ENCODE data around the gene CARS2. TPM values are rescaled to one million over a fixed set of nuclear protein-coding genes. Genes with fewer than 3 reads are reported as not detected.

CARS2 gene
- polyA plus RNA-seq, 3 donors from 2014 or later = 40.8 to 54.5 (median 40.8) TPM

DNA sequence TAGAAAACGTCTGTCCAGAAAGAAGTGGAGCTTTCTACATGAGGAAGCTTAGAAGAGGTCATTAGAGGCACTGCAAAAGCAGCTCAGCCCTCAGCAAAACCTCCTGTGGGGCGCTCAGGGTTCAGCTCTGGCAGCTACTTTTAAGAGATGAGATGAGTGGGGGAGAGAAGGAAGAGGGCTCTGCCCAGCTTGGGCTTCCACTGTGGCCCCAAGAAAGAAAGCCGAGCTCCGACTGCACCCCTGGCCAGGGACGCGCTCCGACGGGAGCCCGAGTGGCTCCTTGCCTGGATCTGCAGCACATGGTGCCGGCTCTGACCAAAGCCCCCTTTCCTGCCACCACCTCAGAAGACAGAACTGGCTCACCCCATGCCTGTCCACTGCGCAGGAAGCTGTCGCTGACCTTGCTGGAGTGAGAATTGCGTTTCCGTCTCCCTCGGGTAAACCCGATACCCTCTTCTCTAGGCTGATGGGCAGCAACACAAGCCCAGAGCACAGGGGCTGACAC, 54.1 kb downstream of the CARS2 start:
- no peak for DNase-seq
- H3K4me3 Mint-ChIP-seq = no peak overlapping the region
- H3K9me3 Mint-ChIP-seq = no peaks in the 10 kb centered on the region
- H3K4me1 Mint-ChIP-seq = peaks cover 10 to 11% of the 10 kb centered on the region in 2 donors
- H3K27me3 Mint-ChIP-seq (ENCODE audit: low read depth in 3 of 3) = peaks cover 2 to 8% (median 2%) of the 10 kb centered on the region in 3 donors
- H3K27ac Mint-ChIP-seq = peak overlapping the region in 1 of 6 donors; percentile 46
- peaks cover 3 to 28% (median 19%) of the 10 kb centered on the region in 3 donors for H3K36me3 Mint-ChIP-seq

- Mint-ChIP-seq H3K27me3 (ENCODE audit: low read depth in 3 of 3) (peaks cover 2 to 8% (median 2%) of the 10 kb centered on the region in 3 donors), H3K9me3 (no peaks in the 10 kb centered on the region), H3K4me3 (no peak overlapping the region), H3K36me3 (peaks cover 3 to 26% (median 19%) of the 10 kb centered on the region in 3 donors), H3K27ac (peak overlapping the region in 1 of 6 donors; percentile 46), H3K4me1 (peaks cover 6 to 9% of the 10 kb centered on the region in 2 donors)
- no peak for DNase-seq
Measured at GRCh38 chr13:110651271-110651670, 54.6 kb downstream of the CARS2 start.

DNA sequence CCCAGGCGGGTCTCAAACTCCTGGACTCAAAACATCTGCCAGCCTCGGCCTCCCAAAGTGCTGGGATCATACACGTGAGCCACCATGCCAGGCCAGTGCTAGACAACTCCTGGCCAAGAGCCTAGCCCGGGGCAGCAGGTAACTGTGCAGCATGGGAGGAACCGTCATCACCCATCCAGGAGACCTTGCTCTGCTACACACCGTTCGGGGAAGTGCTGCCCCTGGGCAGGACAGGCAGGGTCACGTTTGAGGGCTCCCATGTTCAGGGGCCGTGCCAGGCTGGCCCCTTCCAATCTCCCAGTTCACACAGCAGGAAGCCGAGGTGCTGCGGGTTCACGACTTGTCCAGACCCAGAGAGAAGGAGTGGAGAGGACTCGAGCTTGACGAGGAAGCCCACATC, 55.5 kb downstream of the CARS2 start:
- no peak overlapping the region for H3K27ac Mint-ChIP-seq
- no peak for DNase-seq
- H3K27me3 Mint-ChIP-seq (ENCODE audit: low read depth in 3 of 3) = peaks cover 2 to 5% (median 2%) of the 10 kb centered on the region in 3 donors
- peaks cover 3 to 6% of the 10 kb centered on the region in 2 donors for H3K4me1 Mint-ChIP-seq
- peaks cover 3 to 21% (median 19%) of the 10 kb centered on the region in 3 donors for H3K36me3 Mint-ChIP-seq
- H3K9me3 Mint-ChIP-seq = no peaks in the 10 kb centered on the region
- H3K4me3 Mint-ChIP-seq = no peak overlapping the region

GRCh38 chr13:110649551-110649950, 56.4 kb downstream of the CARS2 start:
- DNase-seq = no peak
- Mint-ChIP-seq H3K9me3 (no peaks in the 10 kb centered on the region), H3K27me3 (ENCODE audit: low read depth in 3 of 3) (peaks cover 2 to 6% (median 2%) of the 10 kb centered on the region in 3 donors), H3K36me3 (peaks cover 0 to 18% (median 16%) of the 10 kb centered on the region in 3 donors), H3K27ac (peak overlapping the region in 1 of 6 donors; percentile 71), H3K4me1 (peaks cover 5 to 8% of the 10 kb centered on the region in 2 donors), H3K4me3 (no peak overlapping the region)

DNA sequence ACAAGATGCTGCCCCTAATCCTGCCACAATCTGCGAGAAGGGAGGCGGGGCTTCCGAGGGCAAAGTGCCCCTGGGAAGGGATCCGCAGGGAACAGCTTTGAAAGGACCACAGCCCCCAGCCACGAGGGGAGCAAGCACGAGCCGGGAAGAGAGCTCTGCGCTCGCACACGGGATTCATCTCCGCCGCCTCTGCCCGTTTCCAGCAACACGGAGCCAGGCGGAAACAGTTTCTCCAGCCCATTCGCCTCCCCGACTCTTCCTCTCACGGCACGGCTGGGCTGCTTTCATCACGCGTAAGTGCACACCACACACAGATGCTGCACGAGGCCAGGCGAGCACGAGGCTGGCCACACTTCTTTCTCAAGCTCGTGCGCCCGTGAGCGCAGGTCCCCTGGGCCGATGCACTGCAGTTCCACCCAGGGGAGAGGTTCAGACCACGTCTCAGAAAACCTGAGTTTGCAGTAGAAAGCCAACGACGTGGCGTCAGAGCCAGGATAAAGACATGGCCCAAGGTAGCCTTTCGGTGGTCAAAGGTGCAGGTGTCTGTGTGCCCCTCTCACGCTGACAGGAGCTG, 57.0 kb downstream of the CARS2 start:
- peaks cover 0 to 21% (median 12%) of the 10 kb centered on the region in 3 donors for H3K36me3 Mint-ChIP-seq
- H3K4me3 Mint-ChIP-seq = no peak overlapping the region
- H3K27ac Mint-ChIP-seq = no peak overlapping the region
- peaks cover 6 to 12% of the 10 kb centered on the region in 2 donors for H3K4me1 Mint-ChIP-seq
- DNase-seq = no peak
- peaks cover 2 to 4% (median 2%) of the 10 kb centered on the region in 3 donors for H3K27me3 Mint-ChIP-seq (ENCODE audit: low read depth in 3 of 3)
- H3K9me3 Mint-ChIP-seq = no peaks in the 10 kb centered on the region

DNA sequence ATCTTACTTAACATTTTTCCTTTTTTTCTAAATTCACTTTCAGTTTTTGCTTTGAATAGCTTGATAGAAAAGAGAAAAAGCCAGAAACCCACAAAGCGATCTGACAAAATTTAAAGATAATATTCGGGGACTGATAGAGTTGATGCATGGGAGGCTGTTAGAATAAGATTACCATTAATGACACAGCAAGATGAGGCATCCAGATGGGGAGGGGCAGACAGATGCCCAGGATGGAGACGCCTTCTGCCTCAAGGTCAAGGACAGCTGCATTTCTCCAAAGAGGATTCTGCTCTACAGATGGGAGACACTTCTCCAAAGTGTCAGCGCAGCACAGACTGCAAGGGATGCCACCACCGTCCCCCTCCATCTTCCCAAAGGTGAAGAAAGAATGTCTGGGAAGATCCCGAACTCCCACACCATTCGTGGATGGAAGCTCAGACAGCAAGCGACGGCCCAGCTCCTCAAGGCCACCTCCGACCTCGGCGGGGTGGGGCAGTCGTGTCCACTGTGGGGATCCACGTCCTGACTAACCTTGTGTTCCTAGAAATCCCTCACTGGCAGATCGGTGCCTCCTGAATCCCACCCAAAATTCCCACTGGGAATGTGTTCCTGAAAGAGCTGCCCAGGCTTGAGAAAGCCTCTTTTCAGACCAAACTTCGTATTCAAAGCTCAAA, 57.6 kb downstream of the CARS2 start:
- Mint-ChIP-seq H3K27ac (peak overlapping the region in 1 of 6 donors; percentile 35), H3K9me3 (no peaks in the 10 kb centered on the region), H3K4me1 (peaks cover 6 to 7% of the 10 kb centered on the region in 2 donors), H3K36me3 (peaks cover 2 to 21% (median 12%) of the 10 kb centered on the region in 3 donors), H3K4me3 (no peak overlapping the region), H3K27me3 (ENCODE audit: low read depth in 3 of 3) (peaks cover 2 to 4% (median 2%) of the 10 kb centered on the region in 3 donors)
- no peak for DNase-seq

GRCh38 chr13:110647365-110647737, 58.6 kb downstream of the CARS2 start:
- Mint-ChIP-seq H3K36me3 (peaks cover 6 to 21% (median 12%) of the 10 kb centered on the region in 3 donors), H3K4me1 (peaks cover 5% of the 10 kb centered on the region in 2 donors), H3K4me3 (no peak overlapping the region), H3K9me3 (no peaks in the 10 kb centered on the region), H3K27ac (no peak overlapping the region), H3K27me3 (ENCODE audit: low read depth in 3 of 3) (peaks cover 0 to 5% (median 2%) of the 10 kb centered on the region in 3 donors)
- no peak for DNase-seq

DNA sequence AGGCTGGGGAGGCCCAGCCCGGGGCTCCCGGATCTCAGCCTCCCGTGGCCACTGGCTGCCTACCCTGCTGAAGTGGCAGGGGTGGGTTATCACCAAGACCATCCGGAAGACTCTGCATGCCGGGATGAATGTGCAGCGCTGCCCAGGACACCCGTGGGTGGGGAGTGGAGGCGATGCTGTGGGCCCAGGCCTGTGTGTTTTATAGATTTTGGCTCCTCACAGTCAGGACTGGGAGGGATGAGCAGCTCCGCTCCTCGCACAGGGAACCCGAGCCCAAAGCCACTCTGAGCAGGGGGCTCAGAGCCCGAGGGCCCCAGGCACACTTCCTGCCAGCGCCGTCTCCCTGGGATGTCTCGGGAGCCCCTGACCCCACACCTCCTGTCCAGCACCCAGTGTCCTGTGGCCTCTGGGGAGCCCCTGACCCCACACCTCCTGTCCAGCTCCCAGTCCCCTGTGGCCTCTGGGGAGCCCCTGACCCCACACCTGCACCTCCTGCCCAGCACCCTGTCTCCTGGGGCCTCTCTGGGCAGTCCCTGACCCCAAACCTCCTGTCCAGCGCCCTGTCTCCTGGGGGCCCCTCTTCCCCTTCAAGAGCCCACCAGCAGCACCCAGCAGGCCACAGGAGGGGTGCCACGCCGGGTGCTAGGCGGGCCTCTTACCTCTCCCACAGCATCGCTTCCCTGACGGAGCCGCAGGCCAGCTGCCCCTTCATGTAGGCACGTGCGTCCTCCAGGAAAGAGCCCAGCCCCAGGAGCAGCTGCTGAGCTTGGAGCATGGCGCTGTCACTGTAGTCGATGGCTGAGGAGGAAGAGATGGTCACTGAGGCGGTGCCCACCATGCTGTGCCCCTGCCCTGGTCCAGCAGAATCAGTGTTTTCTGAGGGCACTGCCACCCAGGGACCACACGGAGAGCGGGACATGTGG, 59.2 kb downstream of the CARS2 start:
- H3K9me3 Mint-ChIP-seq = no peaks in the 10 kb centered on the region
- H3K27me3 Mint-ChIP-seq (ENCODE audit: low read depth in 3 of 3) = peaks cover 0 to 5% (median 2%) of the 10 kb centered on the region in 3 donors
- H3K36me3 Mint-ChIP-seq = peaks cover 6 to 21% (median 12%) of the 10 kb centered on the region in 3 donors
- no peak overlapping the region for H3K4me3 Mint-ChIP-seq
- no peak overlapping the region for H3K27ac Mint-ChIP-seq
- peaks cover 5% of the 10 kb centered on the region in 2 donors for H3K4me1 Mint-ChIP-seq
- no peak for DNase-seq

DNA sequence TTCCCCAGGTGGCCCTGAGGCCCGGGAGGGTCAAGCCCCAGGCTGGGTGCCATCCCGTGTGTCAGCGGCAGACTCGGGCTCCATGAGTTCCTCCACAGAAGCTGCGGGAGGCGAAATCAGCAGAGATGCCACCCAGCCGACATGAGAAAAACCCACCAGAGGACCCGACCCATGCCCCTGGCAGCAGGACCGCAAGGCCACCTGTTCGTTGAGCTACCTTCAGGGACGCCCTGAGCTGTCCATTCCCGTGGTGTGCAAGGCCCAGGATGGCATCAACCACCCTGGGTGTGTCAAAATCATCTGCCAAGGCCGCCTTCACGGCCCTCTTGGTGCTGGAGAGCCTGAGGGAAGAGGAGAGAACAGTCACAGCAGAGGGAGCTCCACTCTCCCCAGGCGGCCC, 60.2 kb downstream of the CARS2 start:
- Mint-ChIP-seq H3K4me1 (peaks cover 5% of the 10 kb centered on the region in 2 donors), H3K27me3 (ENCODE audit: low read depth in 3 of 3) (peaks cover 0 to 9% (median 0%) of the 10 kb centered on the region in 3 donors), H3K27ac (no peak overlapping the region), H3K4me3 (no peak overlapping the region), H3K36me3 (peaks cover 6 to 18% (median 6%) of the 10 kb centered on the region in 3 donors), H3K9me3 (no peaks in the 10 kb centered on the region)
- no peak for DNase-seq

GRCh38 chr13:110644892-110645521, 60.9 kb downstream of the CARS2 start:
- H3K4me1 Mint-ChIP-seq = peaks cover 5% of the 10 kb centered on the region in 2 donors
- H3K9me3 Mint-ChIP-seq = no peaks in the 10 kb centered on the region
- H3K4me3 Mint-ChIP-seq = no peak overlapping the region
- peak; percentile 36 to 63 (median 44) for DNase-seq
- peak overlapping the region in 1 of 6 donors; percentile 29 for H3K27ac Mint-ChIP-seq
- peaks cover 0 to 9% (median 0%) of the 10 kb centered on the region in 3 donors for H3K27me3 Mint-ChIP-seq (ENCODE audit: low read depth in 3 of 3)
- H3K36me3 Mint-ChIP-seq = peaks cover 3 to 16% (median 6%) of the 10 kb centered on the region in 3 donors

GRCh38 chr13:110643768-110644421, 62.0 kb downstream of the CARS2 start:
- DNase-seq = no peak
- H3K9me3 Mint-ChIP-seq = no peaks in the 10 kb centered on the region
- peaks cover 3 to 18% (median 6%) of the 10 kb centered on the region in 3 donors for H3K36me3 Mint-ChIP-seq
- peaks cover 5% of the 10 kb centered on the region in 2 donors for H3K4me1 Mint-ChIP-seq
- peaks cover 0 to 11% (median 0%) of the 10 kb centered on the region in 3 donors for H3K27me3 Mint-ChIP-seq (ENCODE audit: low read depth in 3 of 3)
- H3K4me3 Mint-ChIP-seq = no peak overlapping the region
- H3K27ac Mint-ChIP-seq = no peak overlapping the region

DNA sequence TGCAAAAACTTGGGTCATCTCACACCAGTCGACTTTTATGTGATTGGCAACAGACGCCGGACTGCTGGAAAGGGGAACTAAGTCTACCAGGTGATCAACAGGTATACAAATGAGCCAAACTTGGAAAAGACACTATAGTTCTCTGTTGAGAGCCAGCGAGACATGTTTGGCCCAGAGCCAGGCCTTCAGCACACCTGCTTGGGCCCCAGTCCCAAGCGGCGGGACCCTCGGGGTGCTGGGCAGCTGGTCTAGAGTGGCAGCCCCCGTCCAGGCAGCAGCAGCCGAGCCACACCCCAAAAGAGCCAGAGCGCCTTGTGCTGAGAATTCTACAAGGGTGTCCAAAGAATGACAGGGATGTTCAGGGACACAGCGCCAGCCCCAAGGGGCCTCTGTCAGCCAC, 62.6 kb downstream of the CARS2 start:
- Mint-ChIP-seq H3K36me3 (peaks cover 3 to 23% (median 6%) of the 10 kb centered on the region in 3 donors), H3K4me3 (no peak overlapping the region), H3K27ac (peak overlapping the region in 1 of 6 donors; percentile 29), H3K27me3 (ENCODE audit: low read depth in 3 of 3) (peaks cover 0 to 12% (median 0%) of the 10 kb centered on the region in 3 donors), H3K9me3 (no peaks in the 10 kb centered on the region), H3K4me1 (peaks cover 5% of the 10 kb centered on the region in 2 donors)
- DNase-seq = no peak
